ENCODE results near the gene MLLT3.

- TF ChIP-seq CTCF (IDR thresholded peaks at IDR 0.05) (no peak), POLR2A (IDR thresholded peaks at IDR 0.05) (no peak)
Measured at GRCh38 chr9:20593105-20593504, 29.2 kb downstream of the MLLT3 start.

Measured in vagina (tissue), 2 donors.